Right lobe of liver (tissue), 6 donors: ENCODE data around the gene C9orf85. TPM values are rescaled to one million over a fixed set of nuclear protein-coding genes. Genes with fewer than 3 reads are reported as not detected.

Experiments used
- ATAC-seq, 4 donors: fragments of 200-7000 bp; cut with Tn5 transposase; one replicate each; pipeline ENCODE4 v1.9.1; 2020; ENCODE audit warnings: mild to moderate bottlenecking in 4 of 4, moderate library complexity in 4 of 4
- DNase-seq, 3 donors: peaks; one replicate each; pipeline ENCODE4 v3.0.0-alpha.2; 2020
- H3K27ac ChIP-seq, 3 donors: fragments of 200-600 bp; one replicate each; pipeline ENCODE4 v1.8.0; 2022
- H3K27me3 ChIP-seq, 2 donors: fragments of 200-600 bp; one replicate each; pipeline ENCODE4 v1.8.0; 2022
- H3K36me3 ChIP-seq, 4 donors: fragments of 200-600 bp; sonication (generic) in 1 of 4; one replicate each; pipeline versions ENCODE4 v1.5.1 to v1.8.0; 2017 to 2022; ENCODE audit warnings: control low read depth in 1 of 4
- H3K4me1 ChIP-seq, 4 donors: fragments of 200-600 bp; sonication (generic) in 1 of 4; one replicate each; pipeline versions ENCODE4 v1.5.1 to v1.8.0; 2017 to 2022; ENCODE audit warnings: control low read depth in 1 of 4
- H3K4me3 ChIP-seq, 3 donors: fragments of 200-600 bp; one replicate each; pipeline ENCODE4 v1.8.0; 2022
- H3K9me3 ChIP-seq, 4 donors: fragments of 200-600 bp; sonication (generic) in 1 of 4; one replicate each; pipeline versions ENCODE4 v1.5.1 to v1.8.0; 2017 to 2022; ENCODE audit warnings: control low read depth in 1 of 4
- POLR2A ChIP-seq: fragments of 450-650 bp; IDR thresholded peaks from one replicate; pipeline ENCODE4 v1.6.1; 2017; ENCODE audit warnings: antibody characterized with exemption, mild to moderate bottlenecking
- WGBS: methylation state at CpG from one replicate; pipeline ENCODE4 v1.1.6; 2018; ENCODE audit warnings: low coverage, low lambda C conversion rate; ENCODE audit not compliant: insufficient coverage; ENCODE audit errors: missing lambda C conversion rate; 5-methylcytosine and 5-hydroxymethylcytosine counted together
- intact Hi-C, 2 donors: fragments of 100-400 bp; cut with DNase I; formaldehyde crosslinking; loops; one replicate each; pipeline versions ENCODE4 v1.11.2 to v1.14.1; 2022
- total RNA-seq, 6 experiments: library from RNA; depleted of rRNA in 2 of 6; stranded (reverse); fragments of >200 nt in 2 of 6; fragmentation: NEBNext Ultra II Directional in 3 of 6; extraction: Animal tissue kit (Norgen Biotek cat#: 25700) in 3 of 6; gene quantifications; one replicate each; pipeline versions ENCODE4 v1.1.0 to v1.2.4, GENCODE V29; 2016 to 2023
- TF ChIP-seq, protein P1 (sequence below), 4 donors: fragments of 200-600 bp in 3 of 4; fragments of 450-650 bp in 1 of 4; IDR thresholded peaks; one replicate each; pipeline versions ENCODE4 v1.5.1 to v1.8.0; 2016 to 2022; ENCODE audit warnings: antibody characterized with exemption in 4 of 4, mild to moderate bottlenecking in 2 of 4
- donor health status: DM: no; HTN: yes; CAD: no.
- donor health status: DM: no; HTN: no; CAD: no.
- donor health status: DM: no; HTN: no; CAD: no.
- donor health status: DM: no; HTN: yes; CAD: no.
- donor health status: DM: no; HTN: yes; CAD: no.

C9orf85 gene
- total RNA-seq, 6 experiments from 2014 or later = 3.8 to 8.6 (median 6.3) TPM

DNA sequence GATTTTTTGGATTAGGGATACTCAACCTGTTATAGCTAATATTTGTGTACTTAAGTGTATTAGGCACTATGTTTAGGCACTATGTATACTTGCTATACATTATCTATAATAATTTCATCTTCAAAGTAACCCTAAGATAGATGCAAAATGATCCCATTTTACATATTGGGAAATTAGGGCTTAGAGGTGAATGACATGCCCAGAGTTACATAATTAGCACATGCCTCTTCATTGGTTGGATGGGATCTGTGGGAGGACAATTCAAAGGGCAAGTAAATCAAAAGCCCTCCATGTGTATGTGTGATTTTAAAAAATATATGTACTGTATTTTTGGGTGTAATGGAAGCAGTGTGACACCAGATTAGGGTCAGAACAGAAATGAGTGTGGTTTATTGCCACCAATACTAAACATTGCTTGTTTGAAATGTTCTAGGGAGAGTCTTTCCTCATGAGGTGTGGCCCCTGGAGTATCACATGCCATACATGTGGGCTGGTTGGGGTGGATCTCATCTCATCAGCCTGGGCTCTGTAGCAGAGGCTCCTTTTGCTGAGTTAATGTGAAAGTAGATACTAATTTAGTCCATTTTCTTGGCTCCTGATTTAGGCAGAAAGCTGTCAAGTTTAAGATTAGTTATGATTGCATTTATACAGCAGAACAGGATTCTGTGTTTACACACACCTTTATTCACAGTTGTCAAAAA, 5.5 kb downstream of the C9orf85 start:
- Histone ChIP-seq H3K4me1 (peaks cover 0 to 17% (median 7%) of the 10 kb centered on the region in 4 donors), H3K4me3 (no peak overlapping the region), H3K27ac (no peak overlapping the region), H3K27me3 (no peaks in the 10 kb centered on the region), H3K9me3 (no peaks in the 10 kb centered on the region), H3K36me3 (no peaks in the 10 kb centered on the region)
- DNase-seq (no peak), ATAC-seq (peak in 3 of 4 donors; percentile 19 to 36 (median 31))
- intact Hi-C loops = no loop called here
- TF ChIP-seq, protein P1, sequence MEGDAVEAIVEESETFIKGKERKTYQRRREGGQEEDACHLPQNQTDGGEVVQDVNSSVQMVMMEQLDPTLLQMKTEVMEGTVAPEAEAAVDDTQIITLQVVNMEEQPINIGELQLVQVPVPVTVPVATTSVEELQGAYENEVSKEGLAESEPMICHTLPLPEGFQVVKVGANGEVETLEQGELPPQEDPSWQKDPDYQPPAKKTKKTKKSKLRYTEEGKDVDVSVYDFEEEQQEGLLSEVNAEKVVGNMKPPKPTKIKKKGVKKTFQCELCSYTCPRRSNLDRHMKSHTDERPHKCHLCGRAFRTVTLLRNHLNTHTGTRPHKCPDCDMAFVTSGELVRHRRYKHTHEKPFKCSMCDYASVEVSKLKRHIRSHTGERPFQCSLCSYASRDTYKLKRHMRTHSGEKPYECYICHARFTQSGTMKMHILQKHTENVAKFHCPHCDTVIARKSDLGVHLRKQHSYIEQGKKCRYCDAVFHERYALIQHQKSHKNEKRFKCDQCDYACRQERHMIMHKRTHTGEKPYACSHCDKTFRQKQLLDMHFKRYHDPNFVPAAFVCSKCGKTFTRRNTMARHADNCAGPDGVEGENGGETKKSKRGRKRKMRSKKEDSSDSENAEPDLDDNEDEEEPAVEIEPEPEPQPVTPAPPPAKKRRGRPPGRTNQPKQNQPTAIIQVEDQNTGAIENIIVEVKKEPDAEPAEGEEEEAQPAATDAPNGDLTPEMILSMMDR (IDR thresholded peaks at IDR 0.05) = no peak
- TF ChIP-seq POLR2A = no peak

DNA sequence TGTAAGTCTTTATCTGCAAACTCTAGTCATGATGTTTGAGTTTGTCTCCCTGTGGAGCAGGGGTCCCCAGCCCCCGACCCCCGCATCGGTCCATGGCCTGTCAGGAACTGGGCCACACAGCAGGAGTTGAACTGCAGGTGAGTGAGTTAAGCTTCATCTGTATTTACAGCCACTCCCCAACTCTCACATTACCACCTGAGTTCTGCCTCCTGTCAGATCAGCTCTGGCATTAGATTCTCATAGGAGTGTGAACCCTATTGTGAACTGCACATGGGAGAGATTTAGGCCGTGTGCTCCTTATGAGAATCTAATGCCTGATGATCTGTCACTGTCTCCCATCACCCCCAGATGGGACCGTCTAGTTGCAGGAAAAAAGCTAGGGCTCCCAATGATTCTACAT, 7.0 kb downstream of the C9orf85 start:
- peaks cover 0 to 12% (median 1%) of the 10 kb centered on the region in 4 donors for H3K4me1 ChIP-seq
- no peak for TF ChIP-seq POLR2A
- TF ChIP-seq, protein P1 (IDR thresholded peaks at IDR 0.05) = no peak
- no peaks in the 10 kb centered on the region for H3K27me3 ChIP-seq
- H3K9me3 ChIP-seq = no peaks in the 10 kb centered on the region
- H3K27ac ChIP-seq = no peak overlapping the region
- H3K4me3 ChIP-seq = no peak overlapping the region
- no peak for DNase-seq
- intact Hi-C loops = no loop called here
- H3K36me3 ChIP-seq = no peaks in the 10 kb centered on the region
- ATAC-seq = no peak
- WGBS = 92% methylated on average over 5 of the region's 5 CpGs

DNA sequence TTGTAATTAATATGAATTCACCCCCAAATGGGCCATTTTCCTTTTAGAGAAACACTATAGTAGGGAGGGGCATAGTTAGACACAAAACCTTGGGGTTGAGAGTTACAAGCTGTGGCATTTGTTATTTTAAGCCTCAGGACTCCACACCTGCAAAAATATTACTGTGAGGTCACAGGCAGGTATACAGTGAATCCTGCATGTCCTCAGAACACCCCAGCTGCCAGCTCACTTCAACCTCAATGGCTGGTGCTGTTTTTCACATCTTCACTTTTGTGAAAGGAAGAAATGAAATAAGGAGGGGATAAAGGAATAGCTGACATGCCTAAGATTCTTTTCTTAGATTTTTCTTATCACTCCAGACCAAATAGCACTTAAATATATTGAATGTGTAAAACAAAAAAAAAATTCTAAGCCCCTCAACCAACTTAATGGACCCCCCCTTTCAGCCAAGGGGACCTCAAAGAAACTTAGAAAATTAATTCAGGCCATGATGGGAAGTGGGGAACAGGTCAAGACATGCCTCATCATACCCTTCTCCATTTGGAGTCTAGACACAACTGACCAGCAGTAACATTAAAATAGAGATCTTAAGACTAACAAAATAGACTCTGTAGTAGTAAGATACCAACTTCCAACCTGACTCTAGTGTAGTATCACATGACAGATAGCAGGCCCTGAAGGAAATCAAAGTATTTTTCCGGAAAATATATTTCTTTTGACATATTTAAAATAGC, 9.2 kb downstream of the C9orf85 start:
- H3K9me3 ChIP-seq = no peaks in the 10 kb centered on the region
- WGBS = 90% methylated on average over 1 of the region's 1 CpG
- H3K4me1 ChIP-seq = peaks cover 0 to 12% (median 0%) of the 10 kb centered on the region in 4 donors
- no peak overlapping the region for H3K27ac ChIP-seq
- H3K4me3 ChIP-seq = no peak overlapping the region
- intact Hi-C loops = no loop called here
- no peaks in the 10 kb centered on the region for H3K27me3 ChIP-seq
- no peak for DNase-seq
- ATAC-seq = no peak
- TF ChIP-seq, protein P1 (IDR thresholded peaks at IDR 0.05) = no peak
- no peak for TF ChIP-seq POLR2A
- no peaks in the 10 kb centered on the region for H3K36me3 ChIP-seq

DNA sequence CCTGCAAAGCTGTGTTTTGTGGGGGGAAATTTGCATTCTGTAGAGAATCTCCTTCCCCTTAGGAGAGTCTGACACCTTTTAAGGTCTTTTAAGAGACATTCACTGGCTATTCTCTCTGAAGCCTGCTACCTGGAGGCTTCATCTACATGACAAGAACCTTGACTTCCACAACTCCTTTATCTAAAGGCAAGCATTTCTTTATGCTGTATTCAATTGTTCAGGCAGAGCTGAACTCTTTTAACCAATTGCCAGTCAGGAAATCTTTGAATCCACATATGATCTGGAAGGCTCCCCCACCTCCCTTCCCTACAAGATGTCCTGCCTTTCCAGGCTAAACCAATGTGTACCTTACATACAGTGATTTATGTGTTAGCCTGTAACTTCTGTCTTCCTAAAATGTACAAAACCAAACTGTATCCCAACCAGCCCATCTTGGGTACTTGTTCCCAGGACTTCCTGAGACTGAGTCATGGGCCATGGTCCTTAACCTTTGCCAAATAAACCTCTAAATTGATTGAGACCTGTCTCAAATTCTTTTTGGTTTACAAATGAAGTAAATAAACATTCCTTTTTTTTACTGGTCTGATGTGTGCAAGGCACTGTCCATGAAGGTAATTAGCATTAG, 9.9 kb downstream of the C9orf85 start:
- Histone ChIP-seq H3K27me3 (no peaks in the 10 kb centered on the region), H3K4me1 (peaks cover 0 to 12% (median 0%) of the 10 kb centered on the region in 4 donors), H3K36me3 (no peaks in the 10 kb centered on the region), H3K9me3 (no peaks in the 10 kb centered on the region), H3K4me3 (no peak overlapping the region), H3K27ac (no peak overlapping the region)
- TF ChIP-seq, protein P1 (IDR thresholded peaks at IDR 0.05) = no peak
- no peak for TF ChIP-seq POLR2A
- DNase-seq (no peak), ATAC-seq (no peak)
- intact Hi-C loops = no loop called here
